Measurements from ENCODE around the gene CDH12.

GRCh38 chr5:22344000-22344399 is 509.1 kb downstream of the CDH12 start:
- TF ChIP-seq CTCF (IDR thresholded peaks at IDR 0.05; ENCODE audit: low read depth, low read length) (no peak), EZH2phosphoT487 (IDR thresholded peaks at IDR 0.05; ENCODE audit: low read depth) (no peak)
